Effector CD8-positive, alpha-beta T cell (primary cell): ENCODE data around the gene FAM117B.
"Not testable (repeated sequence)": the region's sequence is repeated elsewhere in the genome, so short reads cannot be mapped to it uniquely, and the experiment has no call there.

Source experiments
- DNase-seq: peaks from one replicate; lab custom pipeline; 2025; lab: John Stamatoyannopoulos, UW

The FAM117B gene

GRCh38 chr2:202703091-202703490 lies 68.3 kb downstream of the FAM117B start:
- DNase-seq, result no peak

GRCh38 chr2:202704248-202704647 lies 69.5 kb downstream of the FAM117B start:
- no peak for DNase-seq

GRCh38 chr2:202705446-202706020 lies 70.8 kb downstream of the FAM117B start:
- no peak for DNase-seq

- not testable (repeated sequence) for DNase-seq
Observed at GRCh38 chr2:202714971-202715935, 80.5 kb downstream of the FAM117B start.

- DNase-seq, result no peak
Observed at GRCh38 chr2:202716114-202716718, 81.4 kb downstream of the FAM117B start.

- no peak for DNase-seq
Observed at GRCh38 chr2:202716953-202717597, 82.3 kb downstream of the FAM117B start.

GRCh38 chr2:202717598-202718310 lies 83.0 kb downstream of the FAM117B start:
- no peak for DNase-seq

- no peak for DNase-seq
Observed at GRCh38 chr2:202718614-202719013, 83.8 kb downstream of the FAM117B start.

- no peak for DNase-seq
Observed at GRCh38 chr2:202720226-202720625, 85.5 kb downstream of the FAM117B start.

GRCh38 chr2:202721621-202722020 lies 86.9 kb downstream of the FAM117B start:
- no peak for DNase-seq

- DNase-seq, result no peak
Observed at GRCh38 chr2:202723746-202724145, 89.0 kb downstream of the FAM117B start.

GRCh38 chr2:202726070-202726469 lies 91.3 kb downstream of the FAM117B start:
- no peak for DNase-seq

GRCh38 chr2:202736826-202737225 lies 102.1 kb downstream of the FAM117B start:
- DNase-seq, result no peak

GRCh38 chr2:202743613-202744012 lies 108.8 kb downstream of the FAM117B start:
- no peak for DNase-seq

GRCh38 chr2:202749477-202749876 lies 114.7 kb downstream of the FAM117B start:
- DNase-seq, result no peak

- no peak for DNase-seq
Observed at GRCh38 chr2:202750763-202751427, 116.1 kb downstream of the FAM117B start.

- no peak for DNase-seq
Observed at GRCh38 chr2:202752071-202752470, 117.3 kb downstream of the FAM117B start.

GRCh38 chr2:202754936-202755335 lies 120.2 kb downstream of the FAM117B start:
- DNase-seq, result no peak

- DNase-seq, result no peak
Observed at GRCh38 chr2:202756598-202756997, 121.8 kb downstream of the FAM117B start.

GRCh38 chr2:202757339-202757738 lies 122.6 kb downstream of the FAM117B start:
- DNase-seq, result no peak

GRCh38 chr2:202758128-202758527 lies 123.4 kb downstream of the FAM117B start:
- DNase-seq, result no peak
